BLaER1 (cell line): Measurements from ENCODE around the gene COL18A1.

Source experiments
- H3K27ac ChIP-seq: shearing (Covaris generic); formaldehyde crosslinking; 2 replicates; pipeline ENCODE4 v1.8.1; 2022
- H3K27me3 ChIP-seq: shearing (Covaris generic); formaldehyde crosslinking; 2 replicates; pipeline ENCODE4 v1.8.1; 2022
- H3K36me3 ChIP-seq: shearing (Covaris generic); formaldehyde crosslinking; 2 replicates; pipeline ENCODE4 v1.8.1; 2022
- H3K4me1 ChIP-seq: shearing (Covaris generic); formaldehyde crosslinking; 2 replicates; pipeline ENCODE4 v1.8.1; 2022
- H3K4me2 ChIP-seq: shearing (Covaris generic); formaldehyde crosslinking; 2 replicates; pipeline ENCODE4 v1.8.1; 2022
- H3K4me3 ChIP-seq: shearing (Covaris generic); formaldehyde crosslinking; 2 replicates; pipeline ENCODE4 v1.8.1; 2022
- H3K9ac ChIP-seq: shearing (Covaris generic); formaldehyde crosslinking; 2 replicates; pipeline ENCODE4 v1.8.1; 2022
- H3K9me3 ChIP-seq: shearing (Covaris generic); formaldehyde crosslinking; 2 replicates; pipeline ENCODE4 v1.8.1; 2022
- H4K20me1 ChIP-seq: shearing (Covaris generic); formaldehyde crosslinking; 2 replicates; pipeline ENCODE4 v1.8.1; 2022
- Cebpa-rat ChIP-seq: shearing (Covaris generic); IDR thresholded peaks from 2 replicates; pipeline ENCODE4 v1.8.1; 2022

Gene COL18A1

DNA sequence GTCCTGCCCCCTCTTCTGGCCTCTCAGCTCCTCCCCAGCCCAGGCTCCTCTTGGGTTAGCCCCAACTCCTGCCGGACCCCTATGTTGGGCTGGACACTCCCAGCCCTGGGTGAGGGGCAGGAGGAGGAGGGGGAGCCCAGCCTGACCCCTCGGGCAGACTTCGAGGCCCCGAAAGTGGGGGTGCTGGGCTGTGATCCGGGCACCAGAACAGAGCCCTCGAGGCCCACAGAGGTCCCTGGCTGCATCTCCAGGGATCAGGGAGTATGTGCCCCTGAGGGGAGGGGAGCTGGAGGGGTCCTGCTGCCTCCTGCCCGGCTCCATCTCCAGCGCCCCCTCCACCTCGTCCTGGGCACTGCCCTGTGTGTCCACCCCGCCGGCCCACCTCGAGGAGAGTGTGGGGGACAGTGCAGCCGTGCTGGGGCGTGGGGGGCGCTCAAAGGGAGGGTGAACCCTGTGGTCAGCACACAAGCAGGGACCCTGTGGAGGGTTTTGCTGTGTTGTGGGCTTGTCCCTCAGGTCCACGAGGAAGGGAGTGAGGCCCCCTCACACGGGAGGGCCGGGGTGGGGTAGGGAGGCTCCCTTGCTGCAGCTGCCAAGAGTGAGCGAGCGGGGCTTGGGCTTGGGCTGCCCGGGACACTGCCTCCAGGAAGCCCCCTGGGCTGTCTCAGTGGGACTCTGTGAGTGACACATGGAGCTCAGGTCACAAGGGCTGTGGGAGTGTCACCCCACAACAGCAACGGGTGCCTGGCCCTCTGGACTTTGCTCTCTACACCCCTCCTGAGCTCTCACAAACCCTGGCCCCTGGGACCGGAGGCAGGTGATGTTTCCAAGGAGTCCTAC, 54.4 kb downstream of the COL18A1 start:
- Histone ChIP-seq H3K36me3 (no peaks in the 10 kb centered on the region), H3K27me3 (no peaks in the 10 kb centered on the region), H3K27ac (peak overlapping the region; percentile 35; the same call in 1 of the 2 replicates), H3K4me3 (no peak overlapping the region), H3K9me3 (peaks cover 12% of the 10 kb centered on the region; the same call in 1 of the 2 replicates), H3K4me2 (peak overlapping the region; percentile 76), H3K4me1 (peaks cover 86% of the 10 kb centered on the region), H4K20me1 (no peaks in the 10 kb centered on the region), H3K9ac (no peak overlapping the region)
- no peak for TF ChIP-seq Cebpa-rat

DNA sequence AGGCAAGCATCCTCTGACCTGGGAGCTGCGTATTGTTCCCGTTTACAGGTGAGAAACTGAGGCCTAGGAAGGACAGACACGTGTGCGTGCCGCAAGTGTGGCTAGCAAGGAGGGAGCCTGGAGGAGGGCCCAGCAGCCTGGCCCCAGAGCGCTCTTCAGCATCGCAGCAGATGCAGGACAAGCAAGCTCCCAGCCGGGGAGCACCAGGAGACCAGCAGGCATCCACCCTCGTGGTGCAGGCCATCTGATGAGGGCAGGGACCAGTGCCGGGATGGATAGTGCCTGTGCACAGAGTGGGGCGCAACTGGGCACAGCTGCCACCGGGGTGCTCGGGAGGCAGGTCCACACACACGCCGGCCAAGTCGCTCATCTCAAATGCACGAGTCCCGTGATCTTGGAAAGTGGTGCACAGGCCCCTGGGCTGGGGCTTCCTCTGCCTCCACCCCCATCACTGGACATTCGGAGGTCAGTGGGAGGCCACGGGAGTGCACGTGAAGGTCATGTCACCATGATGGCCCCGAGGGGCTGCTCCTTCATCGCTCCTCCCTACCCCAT, 55.1 kb downstream of the COL18A1 start:
- Histone ChIP-seq H3K27ac (no peak overlapping the region), H3K36me3 (no peaks in the 10 kb centered on the region), H3K27me3 (no peaks in the 10 kb centered on the region), H3K9ac (no peak overlapping the region), H3K4me2 (peak overlapping the region; percentile 76), H3K4me1 (peaks cover 88% of the 10 kb centered on the region), H3K9me3 (peaks cover 12% of the 10 kb centered on the region; the same call in 1 of the 2 replicates), H3K4me3 (no peak overlapping the region), H4K20me1 (no peaks in the 10 kb centered on the region)
- no peak for TF ChIP-seq Cebpa-rat

DNA sequence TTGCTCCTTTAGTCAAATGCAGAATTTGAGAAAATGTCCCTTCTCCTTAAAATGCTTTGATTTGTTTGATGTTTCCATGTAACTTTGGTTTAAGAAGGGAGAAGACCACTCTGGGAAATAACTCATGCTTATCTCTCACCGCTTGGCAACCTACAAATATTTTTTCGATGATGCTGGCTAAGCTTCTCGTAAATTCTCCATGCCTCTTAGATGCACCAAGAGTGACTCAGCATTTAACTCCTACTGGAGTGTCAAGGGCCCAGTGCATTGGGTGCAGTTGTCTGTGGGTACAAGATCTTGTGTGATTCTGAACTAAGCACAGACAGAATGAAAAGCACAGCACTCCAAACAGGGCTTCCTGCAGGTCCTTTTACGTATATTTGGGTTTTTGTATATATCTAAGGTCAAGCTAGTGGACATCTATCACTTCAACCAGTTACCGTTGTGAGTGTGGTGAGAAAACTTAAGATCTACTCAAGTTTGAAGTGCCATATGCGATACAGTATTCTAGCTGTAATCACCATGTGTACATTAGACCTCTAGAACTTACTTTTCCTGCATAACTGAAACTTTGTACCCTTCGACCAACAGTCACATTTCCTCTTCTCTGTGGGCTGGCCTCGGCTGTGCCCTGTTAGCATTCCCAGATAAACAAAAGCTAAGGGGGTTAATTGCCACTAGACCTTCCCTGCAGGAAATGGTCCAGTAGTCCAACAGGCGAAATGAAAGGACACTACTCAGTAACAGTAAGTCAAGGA, 55.8 kb downstream of the COL18A1 start:
- no peak overlapping the region for H3K4me3 ChIP-seq
- no peaks in the 10 kb centered on the region for H3K27me3 ChIP-seq
- peak overlapping the region; percentile 76 for H3K4me2 ChIP-seq
- H4K20me1 ChIP-seq: no peaks in the 10 kb centered on the region
- H3K36me3 ChIP-seq: no peaks in the 10 kb centered on the region
- H3K27ac ChIP-seq: no peak overlapping the region
- no peak overlapping the region for H3K9ac ChIP-seq
- no peak for TF ChIP-seq Cebpa-rat
- peaks cover 12% of the 10 kb centered on the region; the same call in 1 of the 2 replicates for H3K9me3 ChIP-seq
- peaks cover 88% of the 10 kb centered on the region for H3K4me1 ChIP-seq

DNA sequence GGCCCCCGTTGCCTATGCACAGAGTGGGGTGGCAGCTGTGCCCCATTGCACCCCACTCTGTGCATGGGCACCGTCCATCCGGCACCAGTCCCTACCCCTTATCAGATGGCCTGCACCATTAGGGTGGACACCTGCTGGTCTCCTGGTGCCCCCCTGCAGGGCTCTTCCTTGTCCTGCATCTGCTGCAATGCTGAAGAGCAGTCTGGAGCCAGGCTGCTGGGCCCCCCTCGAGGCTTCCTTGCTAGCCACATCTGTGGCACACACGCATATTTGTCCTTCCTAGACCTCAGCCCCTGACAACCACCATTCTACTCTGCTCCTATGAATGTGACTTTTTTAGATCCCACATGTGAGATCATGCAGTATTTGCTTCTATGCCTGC, 56.4 kb downstream of the COL18A1 start:
- no peak overlapping the region for H3K4me3 ChIP-seq
- H4K20me1 ChIP-seq: no peaks in the 10 kb centered on the region
- no peaks in the 10 kb centered on the region for H3K36me3 ChIP-seq
- no peak for TF ChIP-seq Cebpa-rat
- H3K27ac ChIP-seq: no peak overlapping the region
- no peak overlapping the region for H3K9ac ChIP-seq
- H3K4me1 ChIP-seq: peaks cover 88% of the 10 kb centered on the region
- H3K27me3 ChIP-seq: no peaks in the 10 kb centered on the region
- peaks cover 12% of the 10 kb centered on the region; the same call in 1 of the 2 replicates for H3K9me3 ChIP-seq
- peak overlapping the region; percentile 76 for H3K4me2 ChIP-seq

DNA sequence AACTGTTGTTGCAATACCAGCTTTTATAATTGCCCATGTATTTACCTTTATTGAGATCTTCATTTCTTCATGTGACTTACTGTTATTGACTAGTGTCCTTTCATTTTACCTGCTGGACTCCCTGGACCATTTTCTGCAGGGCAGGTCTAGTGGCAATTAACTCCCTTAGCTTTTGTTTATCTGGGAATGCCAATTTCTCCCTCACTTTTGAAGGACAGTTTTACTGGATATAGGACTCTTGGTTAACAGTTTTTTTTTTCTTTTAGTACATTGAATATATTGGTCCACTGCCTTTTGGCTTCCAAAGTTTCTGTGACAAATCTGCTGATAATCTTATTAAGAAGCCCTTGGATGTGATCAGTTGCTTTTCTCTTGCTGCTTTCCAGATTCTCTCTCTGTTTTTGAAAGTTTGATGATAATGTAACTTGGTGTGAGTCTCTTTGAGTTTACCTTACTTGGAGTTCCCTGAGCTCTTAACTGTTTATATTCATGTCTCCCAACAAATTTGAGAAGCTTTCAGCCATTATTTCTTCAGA, 56.9 kb downstream of the COL18A1 start:
- H3K4me2 ChIP-seq: peak overlapping the region; percentile 76
- H3K27me3 ChIP-seq: no peaks in the 10 kb centered on the region
- H3K4me3 ChIP-seq: no peak overlapping the region
- H3K4me1 ChIP-seq: peaks cover 86% of the 10 kb centered on the region
- no peaks in the 10 kb centered on the region for H3K36me3 ChIP-seq
- peaks cover 12% of the 10 kb centered on the region; the same call in 1 of the 2 replicates for H3K9me3 ChIP-seq
- no peak overlapping the region for H3K27ac ChIP-seq
- no peaks in the 10 kb centered on the region for H4K20me1 ChIP-seq
- no peak for TF ChIP-seq Cebpa-rat
- H3K9ac ChIP-seq: no peak overlapping the region

DNA sequence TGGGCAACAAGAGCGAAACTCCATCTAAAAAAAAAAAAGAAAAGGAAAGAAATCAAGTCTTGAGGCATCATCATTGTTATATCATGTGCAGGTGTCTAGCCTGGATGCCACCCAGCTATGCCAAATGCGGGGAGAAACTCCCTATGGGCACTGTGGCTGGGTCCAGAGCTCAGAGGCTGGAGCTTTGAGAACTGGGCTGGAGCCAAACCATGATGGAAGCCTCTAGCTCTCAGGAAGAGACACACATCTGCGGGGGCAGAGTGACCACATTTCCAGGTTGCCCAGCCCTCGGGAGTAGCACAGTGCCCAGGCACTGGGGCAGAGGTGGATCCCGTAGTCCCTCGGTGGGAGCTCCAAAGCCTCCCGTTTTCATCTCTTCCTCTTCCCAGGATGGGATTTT, 58.9 kb downstream of the COL18A1 start:
- Histone ChIP-seq H3K27me3 (no peaks in the 10 kb centered on the region), H3K9ac (no peak overlapping the region), H3K4me2 (peak overlapping the region; percentile 62), H3K4me1 (peaks cover 66% of the 10 kb centered on the region), H3K36me3 (no peaks in the 10 kb centered on the region), H3K4me3 (no peak overlapping the region), H4K20me1 (no peaks in the 10 kb centered on the region), H3K9me3 (peaks cover 12% of the 10 kb centered on the region; the same call in 1 of the 2 replicates), H3K27ac (no peak overlapping the region)
- no peak for TF ChIP-seq Cebpa-rat

DNA sequence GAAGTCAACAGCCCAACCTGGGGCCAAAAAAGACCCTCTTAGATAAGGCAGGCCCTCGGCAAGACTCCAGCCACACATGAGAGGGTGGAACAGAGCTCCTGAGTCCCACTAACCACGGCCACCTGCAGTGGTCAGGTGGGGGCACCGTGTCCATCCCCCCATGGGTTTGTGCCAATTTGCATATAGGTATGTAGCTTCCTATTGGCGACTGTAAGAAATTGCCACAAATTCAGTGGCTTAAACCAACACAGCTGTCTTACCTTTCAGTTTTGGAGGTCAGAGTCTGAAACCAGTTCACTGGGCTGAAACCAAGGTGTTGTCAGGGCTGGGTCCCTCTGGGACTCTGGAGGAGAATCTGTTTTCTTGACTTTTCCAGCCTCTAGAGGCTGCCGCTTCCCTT, 59.3 kb downstream of the COL18A1 start:
- H3K9me3 ChIP-seq: peaks cover 12% of the 10 kb centered on the region; the same call in 1 of the 2 replicates
- no peak overlapping the region for H3K9ac ChIP-seq
- H3K4me1 ChIP-seq: peaks cover 61% of the 10 kb centered on the region
- no peak overlapping the region for H3K4me3 ChIP-seq
- no peaks in the 10 kb centered on the region for H3K36me3 ChIP-seq
- no peaks in the 10 kb centered on the region for H4K20me1 ChIP-seq
- peak overlapping the region; percentile 62 for H3K4me2 ChIP-seq
- TF ChIP-seq Cebpa-rat: no peak
- H3K27ac ChIP-seq: no peak overlapping the region
- no peaks in the 10 kb centered on the region for H3K27me3 ChIP-seq

DNA sequence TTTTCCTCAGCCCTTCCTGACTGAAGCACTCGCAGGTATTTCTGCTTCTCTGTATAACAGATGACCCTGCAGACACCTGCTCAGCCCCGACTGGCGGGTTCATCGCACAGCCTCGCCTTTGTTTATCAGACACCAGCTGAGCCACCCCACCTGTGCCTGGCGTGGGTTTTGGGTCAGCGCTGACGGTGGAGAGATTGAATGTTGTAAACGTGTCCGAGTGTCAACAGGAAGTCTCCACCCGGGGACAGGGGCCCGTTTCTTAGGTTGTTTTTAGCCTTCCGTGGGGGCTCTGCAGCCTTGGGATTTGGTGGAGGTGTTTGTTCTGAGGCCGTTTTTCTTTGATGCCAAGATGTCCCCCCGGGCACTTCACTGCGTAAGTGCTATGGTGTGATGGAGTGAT, 60.1 kb downstream of the COL18A1 start:
- H3K36me3 ChIP-seq: no peaks in the 10 kb centered on the region
- peaks cover 12% of the 10 kb centered on the region; the same call in 1 of the 2 replicates for H3K9me3 ChIP-seq
- TF ChIP-seq Cebpa-rat: no peak
- no peak overlapping the region for H3K4me3 ChIP-seq
- no peaks in the 10 kb centered on the region for H3K27me3 ChIP-seq
- H3K4me1 ChIP-seq: peaks cover 61% of the 10 kb centered on the region
- H3K27ac ChIP-seq: 0 out of 2 replicates have a peak overlapping the region, but pooled peaks have one; percentile 27
- peak overlapping the region; percentile 62 for H3K4me2 ChIP-seq
- no peak overlapping the region for H3K9ac ChIP-seq
- H4K20me1 ChIP-seq: no peaks in the 10 kb centered on the region

DNA sequence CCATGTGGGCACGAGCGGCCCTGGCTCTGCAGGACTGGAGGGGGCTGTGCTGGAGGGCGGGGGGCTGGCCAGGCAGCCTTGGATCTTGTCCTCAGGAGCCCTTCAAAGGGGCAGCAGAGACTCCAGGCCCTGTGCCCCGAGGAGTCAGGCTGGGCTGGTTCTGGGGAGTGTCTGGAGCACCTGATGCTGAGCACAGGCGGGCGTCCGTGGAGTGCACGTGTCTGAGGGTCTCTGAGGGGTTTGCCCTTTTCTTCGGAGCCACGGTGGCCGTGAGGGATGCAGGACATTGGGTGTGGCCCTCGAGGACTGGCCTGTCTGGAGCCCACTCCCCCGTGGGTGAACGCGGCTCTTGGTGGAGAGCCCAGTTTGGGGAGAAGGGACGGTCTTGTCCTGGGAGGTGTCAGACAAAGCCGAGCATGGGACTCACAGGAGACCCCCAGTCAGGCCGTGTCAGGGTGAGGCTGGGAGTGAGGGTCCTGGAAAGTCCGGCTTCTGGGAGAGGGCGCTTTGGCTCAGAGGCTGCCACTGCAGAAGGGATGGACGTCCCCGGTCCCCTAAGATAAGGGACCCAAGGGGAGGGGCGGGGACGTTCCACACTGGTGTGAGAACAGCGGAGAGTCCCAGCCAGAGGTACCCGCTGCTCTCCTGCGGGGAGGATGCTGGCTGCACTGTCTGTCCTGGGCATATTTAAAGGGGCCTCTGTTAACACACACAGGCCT, 60.8 kb downstream of the COL18A1 start:
- Histone ChIP-seq H4K20me1 (no peaks in the 10 kb centered on the region), H3K36me3 (no peaks in the 10 kb centered on the region), H3K27me3 (no peaks in the 10 kb centered on the region), H3K9ac (no peak overlapping the region), H3K4me1 (peaks cover 61% of the 10 kb centered on the region), H3K4me3 (no peak overlapping the region), H3K4me2 (peak overlapping the region; percentile 62), H3K27ac (0 out of 2 replicates have a peak overlapping the region, but pooled peaks have one; percentile 27), H3K9me3 (peaks cover 12% of the 10 kb centered on the region; the same call in 1 of the 2 replicates)
- no peak for TF ChIP-seq Cebpa-rat
